Ecto neural progenitor cell (in vitro differentiated cells): ENCODE measurements around the gene CCDC91.
"Not testable (repeated sequence)": the region's sequence is repeated elsewhere in the genome, so short reads cannot be mapped to it uniquely, and the experiment has no call there.

Experiments
- DNase-seq: peaks from one replicate; pipeline ENCODE4 v3.0.0-alpha.2; 2018; ENCODE audit warnings: low spot score

Gene CCDC91

DNA sequence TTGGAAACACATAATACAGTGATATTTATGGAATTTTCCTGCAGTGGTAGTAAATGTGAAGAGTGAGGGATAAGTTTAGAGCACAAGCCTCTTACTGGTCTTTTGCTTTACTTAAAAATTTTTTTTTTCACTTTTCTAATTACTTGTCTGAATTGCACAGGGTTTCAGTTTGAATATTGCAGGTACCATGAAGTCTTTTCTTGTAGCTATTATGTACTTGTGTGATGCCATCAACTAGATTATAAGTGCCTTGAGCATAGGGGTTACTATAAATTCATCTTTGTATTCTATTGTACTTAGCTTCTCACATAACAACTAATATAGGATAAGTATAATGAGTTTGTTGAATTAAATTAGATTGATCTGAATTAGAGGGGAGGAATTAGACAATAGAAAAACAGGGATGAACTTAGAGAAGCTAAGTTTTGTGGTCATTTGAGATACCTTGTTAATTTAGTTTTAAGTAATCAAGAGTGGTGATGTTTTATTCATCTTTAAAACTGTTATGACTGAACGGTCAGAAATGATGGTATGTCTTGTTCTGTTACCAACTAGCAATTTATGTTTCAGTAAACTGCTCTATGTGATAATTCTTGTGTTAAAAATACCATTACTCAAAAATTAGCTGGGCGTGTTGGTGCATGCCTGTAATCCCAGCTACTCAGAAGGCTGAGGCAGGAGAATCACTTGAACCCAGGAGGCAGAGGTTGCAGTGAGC is 42.1 kb downstream of the CCDC91 start:
- DNase-seq: no peak

DNA sequence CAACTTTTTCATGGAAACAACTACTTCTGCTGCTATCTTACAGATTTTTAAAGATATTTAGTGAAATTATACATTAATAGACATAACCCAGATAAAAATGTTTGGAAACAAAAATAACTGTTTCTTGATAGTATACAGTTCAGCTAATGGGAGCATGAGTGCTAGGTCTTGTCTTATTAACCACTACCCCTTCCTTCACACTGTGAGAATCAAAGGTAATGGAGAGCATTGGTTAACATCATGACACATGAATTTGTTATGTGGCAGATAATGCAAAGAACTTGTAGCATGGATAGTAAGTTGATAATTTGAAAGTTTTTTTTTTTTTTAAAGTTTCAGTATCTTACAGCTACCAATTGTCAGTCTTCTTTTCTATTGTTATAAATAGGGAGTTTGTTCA is 44.2 kb downstream of the CCDC91 start:
- no peak for DNase-seq

DNA sequence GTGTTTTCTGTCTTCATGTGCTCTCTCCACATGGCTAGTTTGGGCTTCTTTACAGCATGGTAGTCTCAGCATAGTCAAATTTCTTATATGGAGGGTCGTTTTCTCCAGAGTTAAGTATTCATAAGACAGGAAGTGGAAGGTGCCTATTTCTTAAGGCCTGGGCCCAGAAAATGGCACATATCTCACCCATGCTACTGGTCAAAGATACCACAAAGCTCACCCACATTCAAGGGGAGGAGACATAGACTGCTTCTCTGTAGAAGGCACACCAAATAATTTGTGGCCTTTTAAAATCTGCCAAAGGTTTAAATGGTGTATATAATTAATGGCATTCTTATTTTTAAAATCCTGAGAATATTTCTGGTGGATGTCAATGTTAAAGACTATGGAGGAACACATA is 44.8 kb downstream of the CCDC91 start:
- DNase-seq: no peak

DNA sequence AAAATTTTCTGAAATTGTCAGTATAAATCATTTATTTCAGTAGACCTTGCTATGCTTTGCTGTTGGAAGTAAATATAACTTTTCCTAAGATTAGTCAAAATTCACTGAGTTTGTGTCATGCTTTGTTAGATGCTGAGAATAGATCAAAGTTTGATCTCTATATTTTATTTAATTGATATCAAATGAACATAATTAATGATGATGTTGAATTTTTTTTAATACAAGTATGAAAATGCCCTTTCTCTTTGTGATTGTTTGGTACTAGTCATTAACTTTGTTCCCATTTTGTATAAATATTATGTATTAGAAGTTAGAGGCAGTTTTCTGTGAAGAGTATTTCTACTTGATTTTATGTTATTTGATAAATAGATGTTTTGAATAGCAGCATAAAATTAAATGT is 45.7 kb downstream of the CCDC91 start:
- no peak for DNase-seq

DNA sequence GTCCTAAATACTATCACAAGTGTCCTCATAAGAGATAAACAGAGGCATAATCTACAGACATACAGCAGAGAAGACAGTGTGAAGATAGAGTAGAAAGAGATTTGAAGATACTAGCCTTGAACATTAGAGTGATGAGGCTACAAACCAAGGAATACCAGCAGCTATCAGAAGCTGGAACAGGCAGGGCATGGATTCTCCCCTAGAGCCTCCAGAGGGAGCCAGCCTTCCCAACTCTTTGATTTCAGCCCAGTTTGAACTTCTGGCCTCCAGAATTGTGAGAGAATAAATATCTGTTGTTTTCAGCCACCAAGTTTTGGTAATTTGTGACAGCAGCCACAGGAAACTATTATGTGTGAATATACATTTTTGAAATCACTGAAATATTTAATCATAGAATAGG is 47.2 kb downstream of the CCDC91 start:
- no peak for DNase-seq

DNA sequence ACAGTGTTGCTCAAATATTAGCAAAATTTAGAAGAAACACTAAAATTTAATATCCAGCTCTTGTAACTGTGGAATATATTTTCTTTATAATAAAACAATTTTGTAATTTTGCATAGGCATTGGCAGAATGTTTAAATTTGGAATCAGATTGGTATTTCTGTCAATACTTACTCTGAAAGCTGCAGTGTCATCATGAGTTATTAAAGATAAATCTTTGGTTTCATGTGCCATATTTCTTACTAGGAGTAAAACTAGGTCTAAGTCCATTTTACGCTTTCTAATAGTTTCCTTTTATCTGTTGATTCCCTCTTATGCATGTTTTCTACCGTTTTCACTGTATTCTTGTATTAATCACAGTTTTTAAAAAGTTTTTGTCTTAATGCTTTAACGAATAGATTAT is 49.7 kb downstream of the CCDC91 start:
- DNase-seq: no peak

DNA sequence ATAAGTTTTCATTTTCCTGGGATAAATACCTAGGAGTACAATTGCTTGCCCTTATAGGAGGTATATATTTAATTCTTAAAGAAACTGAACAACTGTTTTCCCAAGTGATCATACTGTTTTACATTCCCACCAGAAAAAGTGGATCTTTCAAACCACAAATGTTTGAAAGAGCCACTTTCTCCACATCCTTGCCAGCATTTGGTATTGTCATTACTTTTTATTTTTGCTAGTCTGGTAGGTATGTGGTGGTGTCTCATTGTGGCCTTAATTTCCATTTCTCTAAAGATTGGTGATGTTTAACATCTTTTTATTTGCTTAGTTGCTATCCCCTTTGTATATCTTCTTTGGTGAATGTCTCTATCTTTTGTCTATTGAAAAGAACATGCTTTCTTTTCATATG is 50.6 kb downstream of the CCDC91 start:
- no peak for DNase-seq

DNA sequence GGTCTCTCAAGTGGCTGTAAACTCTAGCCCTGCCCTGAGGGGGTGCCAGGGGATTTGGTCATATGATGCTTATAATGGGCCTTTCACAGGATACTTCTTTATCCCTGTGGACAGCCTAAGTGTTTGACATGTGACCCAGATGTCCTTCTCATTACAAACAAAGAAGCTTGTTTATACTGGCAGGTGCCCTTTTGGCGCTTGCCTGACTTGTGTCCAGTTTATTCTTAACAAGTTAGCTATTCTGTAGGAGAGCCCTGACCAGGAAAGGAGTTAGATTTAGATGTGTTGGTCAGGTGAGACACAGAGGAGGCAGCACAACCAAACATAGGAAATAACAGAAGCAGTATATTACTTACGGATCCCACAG is 51.9 kb downstream of the CCDC91 start:
- DNase-seq: no peak

DNA sequence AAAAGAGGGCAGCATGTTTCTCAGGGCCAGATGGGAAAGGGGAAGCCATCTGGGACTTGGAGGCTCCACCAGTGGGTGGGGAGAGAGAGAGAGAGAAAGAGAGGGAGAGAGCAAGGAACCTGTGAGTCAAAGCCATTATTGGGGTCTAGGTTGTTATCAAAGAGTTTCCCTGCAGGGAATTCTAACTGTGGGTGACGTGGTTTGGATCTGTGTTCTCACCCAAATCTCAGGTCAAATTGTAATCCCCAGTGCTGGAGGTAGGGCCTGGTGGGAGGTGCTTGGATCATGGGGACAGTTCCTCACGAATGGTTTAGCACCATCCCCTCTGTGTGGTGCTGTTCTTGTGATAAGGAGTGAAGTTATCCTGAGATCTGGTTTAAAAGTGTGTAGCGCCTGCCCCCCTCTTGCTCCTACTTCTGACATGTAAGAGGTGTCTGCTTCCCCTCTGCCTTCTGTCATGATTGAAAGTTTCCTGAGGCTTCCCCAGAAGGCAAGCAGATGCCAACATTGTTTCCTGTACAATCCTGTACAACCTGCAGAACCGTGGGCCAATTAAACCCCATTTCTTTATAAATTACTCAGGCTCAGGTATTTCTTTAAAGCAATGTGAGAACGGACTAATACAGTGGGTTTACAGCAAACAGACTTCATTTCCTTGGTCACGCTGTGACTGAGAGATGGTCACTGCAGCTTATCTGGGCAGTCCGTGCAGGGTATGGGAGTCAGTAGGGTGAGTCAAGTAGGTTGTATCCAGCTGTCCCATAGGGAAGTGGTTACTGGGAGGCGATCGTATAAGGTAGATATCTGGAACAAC is 52.4 kb downstream of the CCDC91 start:
- DNase-seq: no peak

DNA sequence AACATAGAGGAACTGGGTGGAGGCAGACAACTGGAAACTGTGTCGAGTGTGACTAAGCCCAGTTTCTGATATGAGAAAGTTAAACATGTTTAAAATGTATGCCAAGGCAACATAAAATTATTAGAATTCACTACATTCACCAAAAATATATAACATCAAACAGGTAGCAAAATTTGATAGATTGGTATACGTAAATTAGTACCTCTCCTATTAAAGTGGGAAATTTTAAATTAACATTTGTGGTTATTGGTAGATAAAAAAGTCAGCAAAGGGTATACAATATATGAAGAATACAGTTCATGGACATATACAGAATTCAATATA is 53.0 kb downstream of the CCDC91 start:
- DNase-seq: no peak

DNA sequence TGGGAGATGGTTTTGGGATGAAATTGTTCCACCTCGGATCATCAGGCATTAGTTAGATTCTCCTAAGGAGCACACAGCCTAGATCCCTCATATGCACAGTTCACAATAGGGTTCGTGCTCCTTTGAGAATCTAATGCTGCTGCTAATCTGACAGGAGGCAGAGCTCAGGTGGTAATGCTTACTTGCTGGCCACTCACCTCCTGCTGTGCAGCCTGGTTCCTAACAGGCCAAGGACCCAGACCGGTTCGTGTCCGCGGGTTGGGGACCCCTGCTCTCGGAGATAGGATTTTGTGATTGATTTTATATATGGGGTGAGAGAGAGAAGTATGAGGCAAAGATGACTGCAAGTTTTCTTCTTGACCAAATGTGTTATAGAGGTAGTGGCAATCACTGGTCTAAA is 57.5 kb downstream of the CCDC91 start:
- DNase-seq: no peak

DNA sequence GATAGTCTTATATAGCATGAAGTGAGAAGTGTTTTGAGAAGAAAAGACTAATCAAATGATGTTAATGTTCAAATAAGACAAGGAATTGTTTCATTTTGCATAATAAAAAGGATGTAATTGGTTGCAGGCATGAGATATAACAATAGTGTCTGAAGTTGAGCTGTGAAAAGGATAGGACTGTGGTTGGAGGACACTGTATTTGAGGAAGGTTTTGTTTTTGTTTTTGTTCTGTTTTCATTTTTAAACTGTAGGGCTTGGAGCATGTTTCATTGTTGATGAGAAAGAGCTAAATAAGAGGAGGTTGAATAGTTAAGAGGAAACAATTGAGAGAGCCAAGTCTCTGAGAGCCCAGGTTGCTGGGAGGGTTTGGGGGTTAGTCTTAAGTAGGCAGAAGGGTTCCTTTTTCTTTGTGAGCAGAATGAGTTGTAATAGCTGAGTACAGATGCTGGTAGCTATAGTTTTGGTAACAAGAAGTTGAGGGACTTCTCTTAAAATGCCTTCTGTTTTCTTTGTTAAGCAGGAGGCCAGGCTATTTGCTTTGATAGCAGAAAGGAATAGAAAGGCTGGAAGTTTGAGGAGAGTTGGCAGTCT is 58.4 kb downstream of the CCDC91 start:
- no peak for DNase-seq

DNA sequence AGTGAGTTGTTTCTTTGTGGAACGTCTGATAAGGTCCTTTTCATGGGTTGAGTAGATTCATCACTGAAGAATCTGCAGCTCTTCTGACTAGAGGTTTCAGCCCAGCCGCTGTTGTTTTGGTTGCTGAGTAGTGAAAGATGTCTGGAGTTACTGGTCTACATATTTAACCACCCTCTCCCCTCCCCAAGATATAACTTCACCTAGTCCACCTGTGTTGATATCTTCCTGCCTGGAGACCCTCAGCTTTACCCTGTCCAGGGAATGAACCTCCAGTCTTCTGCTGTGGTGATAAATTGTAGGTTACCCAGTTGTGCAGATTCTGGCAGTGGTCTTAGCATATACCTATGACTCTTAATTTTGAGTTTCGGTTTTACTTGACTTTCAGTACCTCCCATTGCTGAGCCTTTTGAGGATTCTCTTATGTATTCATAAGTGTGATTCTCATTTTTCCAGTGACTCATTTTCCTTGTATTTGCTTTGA is 62.9 kb downstream of the CCDC91 start:
- DNase-seq: no peak

DNA sequence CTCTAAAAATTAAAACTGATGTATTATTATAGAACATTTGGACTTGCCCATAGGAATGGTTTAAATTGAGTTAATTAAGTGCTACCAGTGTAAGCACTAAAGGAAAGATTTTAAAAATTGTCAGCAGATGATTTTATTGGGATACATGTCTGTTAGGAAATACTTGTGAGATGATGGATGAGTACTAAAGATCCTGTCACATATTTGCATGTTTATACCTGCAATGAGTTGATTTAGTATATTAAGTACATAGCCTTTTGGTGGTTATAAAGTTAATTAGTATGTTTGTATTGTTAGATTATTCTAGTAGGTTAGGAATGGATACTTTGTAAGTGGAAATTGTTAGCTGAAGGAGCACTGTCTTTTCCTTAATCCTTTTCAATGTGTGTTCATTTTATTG is 67.2 kb downstream of the CCDC91 start:
- DNase-seq: no peak

DNA sequence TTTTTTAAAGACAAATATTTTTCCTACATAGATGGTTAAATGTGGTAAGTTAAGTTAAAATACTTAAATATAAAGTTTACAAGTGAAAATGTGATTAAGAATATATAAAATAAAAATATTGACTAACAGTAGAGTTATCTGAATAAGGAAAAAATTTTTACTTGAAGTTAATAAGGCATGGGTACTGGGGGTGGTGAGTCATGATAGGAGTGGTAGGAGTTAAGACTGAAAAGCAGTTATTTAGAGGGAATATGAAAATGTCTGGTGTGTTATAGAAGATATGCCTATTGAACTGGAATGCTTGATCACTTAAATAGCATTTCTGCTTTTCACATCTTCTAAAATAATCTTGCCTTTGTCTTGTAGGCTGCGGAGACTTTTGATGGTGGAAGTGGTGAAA is 68.7 kb downstream of the CCDC91 start:
- no peak for DNase-seq

DNA sequence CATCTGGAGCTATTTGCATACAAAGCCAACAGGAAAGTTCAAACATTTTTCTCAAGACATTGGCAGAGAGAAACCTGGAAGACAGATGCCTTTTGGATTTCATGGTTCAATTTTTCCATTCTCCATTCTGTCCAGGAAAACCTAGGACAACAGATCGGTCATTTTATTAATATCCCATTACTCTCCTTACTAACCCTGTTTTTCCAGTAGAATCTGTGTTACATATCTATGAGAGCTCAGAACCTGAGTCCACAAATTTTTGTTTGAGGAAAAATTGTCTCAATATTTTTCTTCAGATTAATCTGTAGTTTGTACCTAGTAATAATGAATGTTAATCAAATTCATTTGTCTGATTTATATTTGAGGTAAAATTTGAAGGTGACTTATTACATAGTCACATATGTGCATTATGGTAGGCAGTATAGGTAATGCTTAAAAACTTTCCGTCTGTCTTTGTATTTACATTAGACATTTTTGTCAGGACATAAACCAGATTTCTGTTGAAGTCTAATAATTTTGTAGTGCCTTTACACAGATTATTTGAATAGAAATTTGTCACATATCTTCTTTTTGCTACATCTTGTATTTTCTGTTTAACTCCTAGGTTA is 75.3 kb downstream of the CCDC91 start:
- DNase-seq: no peak

DNA sequence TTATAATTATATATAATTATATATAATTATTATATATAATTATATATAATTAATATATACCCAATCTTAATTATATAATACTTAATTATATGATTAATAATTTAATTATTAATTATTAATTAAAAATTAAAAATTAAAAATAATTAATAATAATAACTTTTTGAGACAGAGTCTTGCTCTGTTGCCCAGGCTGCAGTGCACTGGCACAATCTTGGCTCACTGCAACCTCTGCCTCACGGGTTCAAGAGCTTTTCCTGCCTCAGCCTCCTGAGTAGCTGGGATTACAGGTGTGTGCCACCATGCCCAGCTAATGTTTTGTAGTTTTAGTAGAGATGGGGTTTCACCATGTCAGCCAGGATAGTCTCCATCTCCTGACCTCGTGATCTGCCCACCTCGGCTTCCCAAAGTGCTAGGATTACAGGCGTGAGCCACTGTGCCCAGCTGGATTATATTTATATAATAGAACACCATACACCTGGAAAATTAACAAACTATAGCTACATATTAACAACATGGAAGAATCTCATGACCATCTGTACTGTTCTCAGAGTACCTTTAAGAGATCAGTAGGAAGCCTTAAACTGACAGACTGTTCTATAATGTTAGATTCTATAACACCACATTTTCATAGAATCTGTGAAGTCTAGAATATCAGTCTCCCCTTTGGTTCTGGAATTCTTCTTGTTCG is 77.8 kb downstream of the CCDC91 start:
- DNase-seq: not testable (repeated sequence)

DNA sequence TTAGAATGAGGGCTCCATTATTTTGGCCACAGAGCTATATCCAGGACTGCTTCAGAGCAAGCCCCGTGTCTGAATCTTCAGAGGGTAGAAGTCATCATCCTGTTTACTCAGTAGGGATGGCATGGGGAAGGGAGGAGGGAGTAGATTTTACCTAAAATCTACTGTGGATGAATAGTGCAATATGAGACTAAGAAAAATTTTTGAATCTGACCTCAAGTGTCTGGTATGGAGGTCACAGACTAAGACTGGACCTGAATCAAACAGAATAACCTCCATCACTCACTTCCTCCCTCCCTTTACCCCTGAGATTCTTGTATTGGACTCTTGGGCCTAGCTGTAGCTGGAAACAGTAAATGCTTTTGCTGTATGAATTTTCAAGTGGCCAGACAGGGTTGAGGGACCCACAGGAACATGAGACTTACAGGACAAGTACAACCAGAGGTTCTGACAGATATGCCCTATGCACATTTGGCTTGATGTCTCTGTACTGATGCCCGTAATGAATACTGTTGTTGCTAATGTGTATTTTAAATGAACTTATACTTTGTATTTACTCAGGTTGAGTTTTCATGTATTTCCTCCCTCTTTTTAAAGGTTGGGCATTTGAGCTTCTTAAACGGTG is 78.5 kb downstream of the CCDC91 start:
- DNase-seq: no peak

DNA sequence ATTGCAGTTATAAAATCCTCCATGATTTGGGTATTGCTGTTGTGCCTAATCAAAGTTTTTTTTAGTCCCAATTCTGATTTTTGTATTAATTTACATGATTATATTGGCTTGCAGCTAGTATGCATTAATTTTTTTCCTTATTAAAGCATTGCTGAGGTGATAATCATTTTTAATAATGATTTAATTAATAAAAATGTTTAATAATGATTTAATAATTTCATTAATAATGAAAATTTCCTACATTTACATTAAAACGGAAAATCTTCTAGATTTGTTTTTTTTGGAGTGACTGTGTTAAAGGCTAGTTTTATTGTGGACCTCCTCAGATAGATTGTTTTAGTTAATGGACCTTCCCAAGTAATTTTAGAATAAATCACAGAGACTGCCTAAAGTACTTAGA is 79.6 kb downstream of the CCDC91 start:
- DNase-seq: no peak

DNA sequence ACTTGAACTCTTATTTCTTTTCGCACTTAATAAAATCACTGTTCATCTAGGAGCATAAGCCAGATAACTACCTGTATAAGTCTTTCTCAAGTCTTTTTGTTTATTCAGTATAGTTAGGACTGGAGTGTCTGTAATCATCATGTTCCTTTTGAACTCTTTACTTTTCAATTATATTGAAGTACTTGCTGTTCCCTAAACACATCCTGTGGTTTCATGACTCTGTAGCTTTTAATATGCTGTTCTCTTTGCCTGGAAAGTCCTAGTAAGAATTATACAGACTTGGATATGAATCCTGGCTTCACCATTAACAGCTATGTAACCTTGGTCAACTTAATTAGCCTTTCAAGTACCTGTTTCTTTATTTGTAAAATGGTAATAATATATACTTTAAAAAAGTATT is 88.2 kb downstream of the CCDC91 start:
- DNase-seq: no peak

DNA sequence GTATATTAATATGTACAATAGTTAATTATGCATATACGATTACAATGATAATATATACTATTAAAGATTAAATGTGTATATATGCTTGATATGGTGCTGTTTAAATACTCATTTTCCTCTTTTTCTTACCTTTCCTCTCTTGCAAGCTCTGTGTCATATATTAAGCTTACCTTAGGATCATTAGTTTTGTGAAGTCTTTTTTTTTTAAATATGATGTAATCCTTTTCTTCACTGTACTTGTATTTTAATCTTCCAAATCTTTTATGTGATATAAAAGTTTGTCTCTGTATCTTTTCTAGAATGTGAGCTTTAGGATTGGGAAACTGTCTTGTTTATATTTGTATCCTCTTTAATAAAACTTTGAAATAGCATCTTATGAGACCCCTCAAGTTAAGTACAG is 88.7 kb downstream of the CCDC91 start:
- DNase-seq: no peak

DNA sequence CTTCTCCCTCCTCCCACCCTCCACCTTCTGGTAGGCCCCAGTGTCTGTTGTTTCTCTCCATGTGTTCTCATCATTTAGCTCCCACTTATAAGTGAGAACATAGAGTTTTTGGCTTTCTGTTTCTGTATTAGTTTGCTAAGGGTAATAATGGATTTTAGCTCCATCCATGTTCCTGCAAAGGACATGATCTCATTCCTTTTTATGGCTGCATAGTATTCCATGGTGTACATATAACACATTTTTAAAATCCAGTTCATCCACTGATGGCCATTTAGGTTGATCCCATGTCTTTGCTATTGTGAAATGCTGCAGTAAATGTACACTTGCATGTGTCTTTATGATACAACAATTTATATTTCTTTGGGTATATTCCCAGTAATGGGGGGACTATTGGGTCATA is 96.1 kb downstream of the CCDC91 start:
- no peak for DNase-seq
